SK-N-SH (cell line): ENCODE measurements around the gene UBL4B.

Experiments used
- EZH2phosphoT487 ChIP-seq: fragments of 200-600 bp; sonication (generic); IDR thresholded peaks from 2 replicates; pipeline ENCODE4 v1.6.1; 2017; ENCODE audit warnings: low read depth, mixed run types, mild to moderate bottlenecking, antibody characterized with exemption, moderate library complexity, borderline replicate concordance
- FOXM1 ChIP-seq: IDR thresholded peaks from 2 replicates; pipeline ENCODE4 v1.4.0; 2012; ENCODE audit warnings: low read depth, mild to moderate bottlenecking
- TF ChIP-seq, protein P1 (sequence below): fragments of 200-600 bp; sonication (generic); IDR thresholded peaks from 2 replicates; pipeline ENCODE4 v1.6.1; 2017; ENCODE audit warnings: antibody characterized with exemption, mild to moderate bottlenecking, moderate library complexity

- TF ChIP-seq, protein P1, sequence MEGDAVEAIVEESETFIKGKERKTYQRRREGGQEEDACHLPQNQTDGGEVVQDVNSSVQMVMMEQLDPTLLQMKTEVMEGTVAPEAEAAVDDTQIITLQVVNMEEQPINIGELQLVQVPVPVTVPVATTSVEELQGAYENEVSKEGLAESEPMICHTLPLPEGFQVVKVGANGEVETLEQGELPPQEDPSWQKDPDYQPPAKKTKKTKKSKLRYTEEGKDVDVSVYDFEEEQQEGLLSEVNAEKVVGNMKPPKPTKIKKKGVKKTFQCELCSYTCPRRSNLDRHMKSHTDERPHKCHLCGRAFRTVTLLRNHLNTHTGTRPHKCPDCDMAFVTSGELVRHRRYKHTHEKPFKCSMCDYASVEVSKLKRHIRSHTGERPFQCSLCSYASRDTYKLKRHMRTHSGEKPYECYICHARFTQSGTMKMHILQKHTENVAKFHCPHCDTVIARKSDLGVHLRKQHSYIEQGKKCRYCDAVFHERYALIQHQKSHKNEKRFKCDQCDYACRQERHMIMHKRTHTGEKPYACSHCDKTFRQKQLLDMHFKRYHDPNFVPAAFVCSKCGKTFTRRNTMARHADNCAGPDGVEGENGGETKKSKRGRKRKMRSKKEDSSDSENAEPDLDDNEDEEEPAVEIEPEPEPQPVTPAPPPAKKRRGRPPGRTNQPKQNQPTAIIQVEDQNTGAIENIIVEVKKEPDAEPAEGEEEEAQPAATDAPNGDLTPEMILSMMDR = no peak
- TF ChIP-seq EZH2phosphoT487 = no peak
- TF ChIP-seq FOXM1 = no peak
These were observed 25.3 kb upstream of the UBL4B start for GRCh38 chr1:110086961-110087360.
